ENCODE data around the gene DNTT. TPM values are rescaled to one million over a fixed set of nuclear protein-coding genes. Genes with fewer than 3 reads are reported as not detected.

DNTT gene
- polyA plus RNA-seq, 1 donor from 2014 or later, result not detected

GRCh38 chr10:96317067-96317833, 13.0 kb downstream of the DNTT start:
- no peak overlapping the region for H3K27ac ChIP-seq (ENCODE audit: low read length)
- TF ChIP-seq RAD21 (conservative IDR thresholded peaks at IDR 0.05), result no peak
- TF ChIP-seq MXI1 (conservative IDR thresholded peaks at IDR 0.05; ENCODE audit: poor library complexity, severe bottlenecking), result no peak
- no peak for TF ChIP-seq POLR2AphosphoS5 (IDR thresholded peaks at IDR 0.05)
- TF ChIP-seq EP300 (conservative IDR thresholded peaks at IDR 0.05; ENCODE audit: poor library complexity, severe bottlenecking), result no peak
- no peak for TF ChIP-seq REST (IDR thresholded peaks at IDR 0.05; ENCODE audit: borderline replicate concordance)
- TF ChIP-seq SMC3 (conservative IDR thresholded peaks at IDR 0.05; ENCODE audit: poor library complexity), result no peak
- TF ChIP-seq CTCF (IDR thresholded peaks at IDR 0.05; ENCODE audit: poor library complexity, severe bottlenecking), result no peak
- TF ChIP-seq TAF1 (IDR thresholded peaks at IDR 0.05; ENCODE audit: low read depth), result no peak
- TF ChIP-seq EZH2 (IDR thresholded peaks at IDR 0.05; ENCODE audit: borderline replicate concordance, insufficient read depth, low read length, poor library complexity, severe bottlenecking), result no peak
- no peak overlapping the region for H2AFZ ChIP-seq (ENCODE audit: low read depth, low read length)
- no peak overlapping the region for H3K4me3 ChIP-seq (ENCODE audit: low read length)
- H3K9ac ChIP-seq (ENCODE audit: low read length), result no peak overlapping the region
- H3K36me3 ChIP-seq (ENCODE audit: insufficient read depth, low read length), result no peaks in the 10 kb centered on the region
- H3K79me2 ChIP-seq (replicated peaks; ENCODE audit: insufficient read depth, low read length), result no peaks in the 10 kb centered on the region
- no peak overlapping the region for H3K4me2 ChIP-seq (ENCODE audit: low read length)
- H4K20me1 ChIP-seq (ENCODE audit: insufficient read depth), result no peaks in the 10 kb centered on the region
- H3K9me3 ChIP-seq (ENCODE audit: low read length), result no peaks in the 10 kb centered on the region
- H3K9me2 ChIP-seq (ENCODE audit: insufficient read depth, low read length), result no peaks in the 10 kb centered on the region
- no peaks in the 10 kb centered on the region for H3K27me3 ChIP-seq (ENCODE audit: insufficient read depth, low read depth, low read length)
- H3F3A ChIP-seq (ENCODE audit: insufficient read depth, low read length, poor library complexity, severe bottlenecking), result no peaks in the 10 kb centered on the region

GRCh38 chr10:96319754-96320474, 15.7 kb downstream of the DNTT start:
- H3K9ac ChIP-seq (ENCODE audit: low read length), result no peak overlapping the region
- H2AFZ ChIP-seq (ENCODE audit: low read depth, low read length), result no peak overlapping the region
- no peak overlapping the region for H3K4me3 ChIP-seq (ENCODE audit: low read length)
- TF ChIP-seq RAD21 (conservative IDR thresholded peaks at IDR 0.05) (no peak), TAF1 (IDR thresholded peaks at IDR 0.05; ENCODE audit: low read depth) (no peak), CTCF (IDR thresholded peaks at IDR 0.05; ENCODE audit: poor library complexity, severe bottlenecking) (no peak), POLR2AphosphoS5 (IDR thresholded peaks at IDR 0.05) (no peak), REST (IDR thresholded peaks at IDR 0.05; ENCODE audit: borderline replicate concordance) (no peak), EZH2 (IDR thresholded peaks at IDR 0.05; ENCODE audit: borderline replicate concordance, insufficient read depth, low read length, poor library complexity, severe bottlenecking) (no peak), MXI1 (conservative IDR thresholded peaks at IDR 0.05; ENCODE audit: poor library complexity, severe bottlenecking) (no peak), EP300 (conservative IDR thresholded peaks at IDR 0.05; ENCODE audit: poor library complexity, severe bottlenecking) (no peak), SMC3 (conservative IDR thresholded peaks at IDR 0.05; ENCODE audit: poor library complexity) (no peak)
- no peaks in the 10 kb centered on the region for H3K79me2 ChIP-seq (replicated peaks; ENCODE audit: insufficient read depth, low read length)
- H3K27ac ChIP-seq (ENCODE audit: low read length), result no peak overlapping the region
- no peaks in the 10 kb centered on the region for H3F3A ChIP-seq (ENCODE audit: insufficient read depth, low read length, poor library complexity, severe bottlenecking)
- H3K36me3 ChIP-seq (ENCODE audit: insufficient read depth, low read length), result no peaks in the 10 kb centered on the region
- no peak overlapping the region for H3K4me2 ChIP-seq (ENCODE audit: low read length)
- H3K27me3 ChIP-seq (ENCODE audit: insufficient read depth, low read depth, low read length), result no peaks in the 10 kb centered on the region
- H3K9me2 ChIP-seq (ENCODE audit: insufficient read depth, low read length), result no peaks in the 10 kb centered on the region
- H3K9me3 ChIP-seq (ENCODE audit: low read length), result no peaks in the 10 kb centered on the region
- H4K20me1 ChIP-seq (ENCODE audit: insufficient read depth), result no peaks in the 10 kb centered on the region
